ENCODE data around the gene RMDN2. TPM values are rescaled to one million over a fixed set of nuclear protein-coding genes. Genes with fewer than 3 reads are reported as not detected.

The RMDN2 gene
- total and polyA plus RNA-seq, 10 of the 15 experiments (the other 5 are each of a cell fraction or from before 2014, with no cell fraction given) = 2.6 to 12.4 (median 9.2) TPM

DNA sequence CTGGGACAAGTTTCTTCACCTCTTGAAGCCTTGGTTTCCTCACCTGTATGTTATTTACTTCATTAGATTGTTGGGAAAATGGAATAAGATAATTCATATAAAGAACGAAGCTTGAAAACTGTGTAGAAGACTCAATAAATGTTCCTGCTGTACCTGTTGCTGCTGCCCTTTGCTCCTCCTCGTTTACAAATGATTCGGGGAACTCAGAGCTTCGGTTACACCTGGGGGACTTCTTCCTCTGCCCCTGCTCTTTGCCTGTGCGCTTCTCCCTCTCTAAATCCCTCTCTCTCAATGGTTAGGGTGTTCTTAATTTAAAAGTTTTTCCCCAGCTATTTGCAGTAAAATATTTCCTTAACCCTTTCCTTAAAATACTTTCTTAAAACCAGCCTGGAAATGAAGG lies 3.3 kb upstream of the RMDN2 start (continued):
- TF ChIP-seq, protein P1, sequence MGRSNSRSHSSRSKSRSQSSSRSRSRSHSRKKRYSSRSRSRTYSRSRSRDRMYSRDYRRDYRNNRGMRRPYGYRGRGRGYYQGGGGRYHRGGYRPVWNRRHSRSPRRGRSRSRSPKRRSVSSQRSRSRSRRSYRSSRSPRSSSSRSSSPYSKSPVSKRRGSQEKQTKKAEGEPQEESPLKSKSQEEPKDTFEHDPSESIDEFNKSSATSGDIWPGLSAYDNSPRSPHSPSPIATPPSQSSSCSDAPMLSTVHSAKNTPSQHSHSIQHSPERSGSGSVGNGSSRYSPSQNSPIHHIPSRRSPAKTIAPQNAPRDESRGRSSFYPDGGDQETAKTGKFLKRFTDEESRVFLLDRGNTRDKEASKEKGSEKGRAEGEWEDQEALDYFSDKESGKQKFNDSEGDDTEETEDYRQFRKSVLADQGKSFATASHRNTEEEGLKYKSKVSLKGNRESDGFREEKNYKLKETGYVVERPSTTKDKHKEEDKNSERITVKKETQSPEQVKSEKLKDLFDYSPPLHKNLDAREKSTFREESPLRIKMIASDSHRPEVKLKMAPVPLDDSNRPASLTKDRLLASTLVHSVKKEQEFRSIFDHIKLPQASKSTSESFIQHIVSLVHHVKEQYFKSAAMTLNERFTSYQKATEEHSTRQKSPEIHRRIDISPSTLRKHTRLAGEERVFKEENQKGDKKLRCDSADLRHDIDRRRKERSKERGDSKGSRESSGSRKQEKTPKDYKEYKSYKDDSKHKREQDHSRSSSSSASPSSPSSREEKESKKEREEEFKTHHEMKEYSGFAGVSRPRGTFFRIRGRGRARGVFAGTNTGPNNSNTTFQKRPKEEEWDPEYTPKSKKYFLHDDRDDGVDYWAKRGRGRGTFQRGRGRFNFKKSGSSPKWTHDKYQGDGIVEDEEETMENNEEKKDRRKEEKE (IDR thresholded peaks at IDR 0.05) = no peak
- no peak for TF ChIP-seq ZNF384 (IDR thresholded peaks at IDR 0.05; ENCODE audit: borderline replicate concordance, low read depth, low read length)
- TF ChIP-seq CREB1 (IDR thresholded peaks at IDR 0.05; ENCODE audit: low read depth) = no peak
- TF ChIP-seq WRNIP1 (IDR thresholded peaks at IDR 0.05; ENCODE audit: borderline replicate concordance, low read depth, low read length) = no peak
- no peak for TF ChIP-seq ZZZ3 (IDR thresholded peaks at IDR 0.05; ENCODE audit: control insufficient read depth, insufficient read length, low read depth)
- no peak for TF ChIP-seq TAF1 (IDR thresholded peaks at IDR 0.05; ENCODE audit: borderline replicate concordance, low read depth, low read length)
- TF ChIP-seq, protein P2, sequence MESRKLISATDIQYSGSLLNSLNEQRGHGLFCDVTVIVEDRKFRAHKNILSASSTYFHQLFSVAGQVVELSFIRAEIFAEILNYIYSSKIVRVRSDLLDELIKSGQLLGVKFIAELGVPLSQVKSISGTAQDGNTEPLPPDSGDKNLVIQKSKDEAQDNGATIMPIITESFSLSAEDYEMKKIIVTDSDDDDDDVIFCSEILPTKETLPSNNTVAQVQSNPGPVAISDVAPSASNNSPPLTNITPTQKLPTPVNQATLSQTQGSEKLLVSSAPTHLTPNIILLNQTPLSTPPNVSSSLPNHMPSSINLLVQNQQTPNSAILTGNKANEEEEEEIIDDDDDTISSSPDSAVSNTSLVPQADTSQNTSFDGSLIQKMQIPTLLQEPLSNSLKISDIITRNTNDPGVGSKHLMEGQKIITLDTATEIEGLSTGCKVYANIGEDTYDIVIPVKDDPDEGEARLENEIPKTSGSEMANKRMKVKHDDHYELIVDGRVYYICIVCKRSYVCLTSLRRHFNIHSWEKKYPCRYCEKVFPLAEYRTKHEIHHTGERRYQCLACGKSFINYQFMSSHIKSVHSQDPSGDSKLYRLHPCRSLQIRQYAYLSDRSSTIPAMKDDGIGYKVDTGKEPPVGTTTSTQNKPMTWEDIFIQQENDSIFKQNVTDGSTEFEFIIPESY (IDR thresholded peaks at IDR 0.05) = no peak
- no peak for TF ChIP-seq FOXK2 (IDR thresholded peaks at IDR 0.05)
